Measurements from ENCODE around the gene AQR. TPM values are rescaled to one million over a fixed set of nuclear protein-coding genes. Genes with fewer than 3 reads are reported as not detected.

The AQR gene
- total and polyA plus RNA-seq, 2 of the 13 experiments (the other 11 are each of a cell fraction or from before 2014, with no cell fraction given) = 18.7 to 31.3 TPM

GRCh38 chr15:34999906-35000305 lies 30.4 kb upstream of the AQR start:
- WGBS (ENCODE audit: low lambda C conversion rate) = 69% methylated on average over 7 of the region's 7 CpGs
- Histone ChIP-seq H3K9me3 (ENCODE audit: low read length) (no peaks in the 10 kb centered on the region), H3K79me2 (ENCODE audit: insufficient read depth, low read length) (no peaks in the 10 kb centered on the region), H4K20me1 (ENCODE audit: insufficient read depth, low read length) (no peaks in the 10 kb centered on the region), H3K9ac (ENCODE audit: insufficient read depth, low read depth, low read length) (no peak overlapping the region), H3K27ac (ENCODE audit: extremely low read length, insufficient read depth, low read length) (no peak overlapping the region), H3K36me3 (replicated peaks in 1 of 2; ENCODE audit: control insufficient read depth in 1 of 2, insufficient read depth in 2 of 2, low read length in 2 of 2) (no peaks in the 10 kb centered on the region), H3K4me1 (ENCODE audit: insufficient read depth, low read length) (no peaks in the 10 kb centered on the region), H3K27me3 (ENCODE audit: control insufficient read depth in 1 of 2, insufficient read depth in 2 of 2, low read length in 2 of 2) (no peaks in the 10 kb centered on the region; a peak in 2 of 5 replicates), H3K4me3 (replicated peaks in 1 of 3; ENCODE audit: insufficient read depth in 1 of 3, low read depth in 2 of 3, low read length in 3 of 3) (no peak overlapping the region), H2AFZ (ENCODE audit: low read length) (no peak overlapping the region), H3K4me2 (ENCODE audit: low read depth, low read length) (no peak overlapping the region)
- POLR2A ChIA-PET = interaction anchor here (1.1 kb wide), 1 partner anchor 11 kb away, joined by 4 read pairs; the partner anchor contains the start of gene ZNF770
- CTCF ChIA-PET (ENCODE audit: low intra/inter-chr PET ratio, low total read pairs) = no interaction called here
- DNase-seq (ENCODE audit: low spot score) = no peak
- no peak for ATAC-seq
- intact Hi-C loops (cut with micrococcal nuclease; ENCODE audit: unreplicated experiment) = no loop called here
- in situ Hi-C loops (cut with HindIII; ENCODE audit: extremely low pct_ligation_motif_present, low pct_unique_long_range_greater_than_20kb) = no loop called here
- no peak for FAIRE-seq
- BruUV-seq (replicated peaks) = no TSS peak
- TF ChIP-seq NFE2L1 (CRISPR knock-in tag; IDR thresholded peaks at IDR 0.05; ENCODE audit: borderline replicate concordance) (no peak), ZNF343 (CRISPR knock-in tag; IDR thresholded peaks at IDR 0.05) (no peak), NCOR1 (IDR thresholded peaks at IDR 0.05; ENCODE audit: borderline replicate concordance, low read length) (no peak), FOXO1 (CRISPR knock-in tag; IDR thresholded peaks at IDR 0.05) (no peak), LCORL (IDR thresholded peaks at IDR 0.05) (no peak), LCORL (CRISPR knock-in tag; IDR thresholded peaks at IDR 0.05) (no peak), CERS6 (CRISPR knock-in tag; IDR thresholded peaks at IDR 0.05) (no peak), EHMT2 (IDR thresholded peaks at IDR 0.05; ENCODE audit: borderline replicate concordance, low read depth, low read length) (no peak)
- TF ChIP-seq, protein P1, sequence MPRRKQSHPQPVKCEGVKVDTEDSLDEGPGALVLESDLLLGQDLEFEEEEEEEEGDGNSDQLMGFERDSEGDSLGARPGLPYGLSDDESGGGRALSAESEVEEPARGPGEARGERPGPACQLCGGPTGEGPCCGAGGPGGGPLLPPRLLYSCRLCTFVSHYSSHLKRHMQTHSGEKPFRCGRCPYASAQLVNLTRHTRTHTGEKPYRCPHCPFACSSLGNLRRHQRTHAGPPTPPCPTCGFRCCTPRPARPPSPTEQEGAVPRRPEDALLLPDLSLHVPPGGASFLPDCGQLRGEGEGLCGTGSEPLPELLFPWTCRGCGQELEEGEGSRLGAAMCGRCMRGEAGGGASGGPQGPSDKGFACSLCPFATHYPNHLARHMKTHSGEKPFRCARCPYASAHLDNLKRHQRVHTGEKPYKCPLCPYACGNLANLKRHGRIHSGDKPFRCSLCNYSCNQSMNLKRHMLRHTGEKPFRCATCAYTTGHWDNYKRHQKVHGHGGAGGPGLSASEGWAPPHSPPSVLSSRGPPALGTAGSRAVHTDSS (CRISPR knock-in tag; conservative IDR thresholded peaks at IDR 0.05) = no peak
